Muscle of leg (tissue), 11 donors: ENCODE results near the gene NPAS3. TPM values are rescaled to one million over a fixed set of nuclear protein-coding genes. Genes with fewer than 3 reads are reported as not detected.

ENCODE experiments used
- DNase-seq: peaks from one replicate; pipeline ENCODE4 v3.0.0; 2013
- H3K27ac ChIP-seq: one replicate; pipeline ENCODE4 v1.5.1; 2013; ENCODE audit warnings: mild to moderate bottlenecking, low read length, control low read depth
- H3K27me3 ChIP-seq: one replicate; pipeline ENCODE4 v1.6.1; 2013; ENCODE audit warnings: low read length; ENCODE audit not compliant: control insufficient read depth, insufficient read depth
- H3K36me3 ChIP-seq: one replicate; pipeline ENCODE4 v1.6.1; 2013; ENCODE audit warnings: low read length; ENCODE audit not compliant: control insufficient read depth, insufficient read depth
- H3K4me1 ChIP-seq: one replicate; pipeline ENCODE4 v1.6.1; 2013; ENCODE audit warnings: low read length; ENCODE audit not compliant: control insufficient read depth, insufficient read depth
- H3K4me3 ChIP-seq: one replicate; pipeline ENCODE4 v1.5.1; 2013; ENCODE audit warnings: low read length, control low read depth
- H3K9me3 ChIP-seq: replicated peaks from 2 replicates; pipeline ENCODE4 v1.6.1; 2013; ENCODE audit warnings: low read depth, low read length; ENCODE audit not compliant: control insufficient read depth
- WGBS: methylation state at CpG from one replicate; pipeline ENCODE4 v1.1.5; 2013; ENCODE audit warnings: missing lambda C conversion rate; ENCODE audit not compliant: insufficient coverage; 5-methylcytosine and 5-hydroxymethylcytosine counted together
- polyA plus RNA-seq, 8 donors: library from polyadenylated mRNA; unstranded; fragments of 120-200 nt; gene quantifications; one replicate each; pipeline versions ENCODE4 v1.2.1 to v1.2.3, GENCODE V29; 2013; ENCODE audit warnings: inconsistent platforms in 1 of 8, low replicate concordance in 1 of 8; ENCODE audit not compliant: insufficient read length in 8 of 8, insufficient read depth in 1 of 8
- total RNA-seq: library from RNA; stranded (reverse); fragments of 120-200 nt; gene quantifications from one replicate; pipeline ENCODE4 v1.2.4, GENCODE V29; 2013

The NPAS3 gene
- total and polyA plus RNA-seq, 9 donors: 3.4 to 7.6 (median 5.1) TPM

GRCh38 chr14:33240466-33240865 lies 301.8 kb downstream of the NPAS3 start:
- no peaks in the 10 kb centered on the region for H3K4me1 ChIP-seq
- no peaks in the 10 kb centered on the region for H3K9me3 ChIP-seq
- H3K36me3 ChIP-seq: no peaks in the 10 kb centered on the region
- no CpG with 5 or more reads among the region's 2 CpGs for WGBS
- DNase-seq: peak; percentile 97
- H3K27ac ChIP-seq: peak overlapping the region; percentile 62
- no peak overlapping the region for H3K4me3 ChIP-seq
- H3K27me3 ChIP-seq: no peaks in the 10 kb centered on the region

DNA sequence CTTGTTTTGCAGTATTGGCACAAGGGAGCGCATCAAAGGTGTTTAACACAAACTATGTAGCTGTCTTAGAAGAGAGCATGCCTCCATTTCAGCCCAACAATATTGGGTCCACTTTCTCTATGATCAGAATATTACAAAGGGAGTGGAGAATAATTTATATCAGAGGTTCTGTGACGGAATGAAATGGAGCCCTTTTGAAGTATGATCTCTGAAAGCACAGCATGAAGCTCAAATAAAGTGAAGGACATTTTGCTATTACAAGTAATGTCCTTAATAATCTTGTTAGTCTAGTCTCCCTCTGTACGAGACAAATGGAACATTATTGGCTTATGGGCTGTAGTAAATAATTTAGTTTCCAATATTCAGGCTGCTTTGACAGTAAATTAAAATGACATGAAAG lies 302.7 kb downstream of the NPAS3 start:
- WGBS: no CpG with 5 or more reads among the region's 3 CpGs
- Histone ChIP-seq H3K9me3 (no peaks in the 10 kb centered on the region), H3K4me1 (no peaks in the 10 kb centered on the region), H3K36me3 (no peaks in the 10 kb centered on the region), H3K4me3 (no peak overlapping the region), H3K27me3 (no peaks in the 10 kb centered on the region), H3K27ac (peak overlapping the region; percentile 16)
- no peak for DNase-seq

GRCh38 chr14:33249233-33249820 lies 310.6 kb downstream of the NPAS3 start:
- Histone ChIP-seq H3K27ac (no peak overlapping the region), H3K9me3 (no peaks in the 10 kb centered on the region), H3K4me1 (no peaks in the 10 kb centered on the region), H3K4me3 (no peak overlapping the region), H3K27me3 (no peaks in the 10 kb centered on the region), H3K36me3 (no peaks in the 10 kb centered on the region)
- 94% methylated on average over 2 of the region's 6 CpGs for WGBS
- no peak for DNase-seq

DNA sequence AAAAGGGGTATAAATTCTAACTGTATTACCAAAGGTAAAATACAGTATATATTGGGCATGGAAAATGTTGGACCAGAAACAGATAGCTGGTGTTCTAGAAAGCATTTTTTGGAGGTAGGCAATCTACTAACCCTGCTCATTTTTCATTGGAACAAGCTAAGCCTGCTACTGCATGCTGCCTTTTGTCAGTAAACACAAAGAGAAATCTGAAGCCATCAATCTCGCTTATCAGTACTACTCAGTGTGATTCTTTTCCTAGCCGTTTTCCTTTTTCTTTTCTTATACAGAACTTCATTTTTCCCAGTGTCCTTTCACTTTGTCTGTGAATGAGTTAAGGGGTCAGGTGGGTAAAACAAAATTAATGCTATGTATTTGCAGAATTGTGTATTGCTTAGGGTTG lies 312.3 kb downstream of the NPAS3 start:
- no peaks in the 10 kb centered on the region for H3K36me3 ChIP-seq
- no peak overlapping the region for H3K27ac ChIP-seq
- no peaks in the 10 kb centered on the region for H3K9me3 ChIP-seq
- WGBS: 100% methylated on average over 1 of the region's 2 CpGs
- no peaks in the 10 kb centered on the region for H3K27me3 ChIP-seq
- H3K4me3 ChIP-seq: no peak overlapping the region
- peaks cover 3% of the 10 kb centered on the region for H3K4me1 ChIP-seq
- no peak for DNase-seq

DNA sequence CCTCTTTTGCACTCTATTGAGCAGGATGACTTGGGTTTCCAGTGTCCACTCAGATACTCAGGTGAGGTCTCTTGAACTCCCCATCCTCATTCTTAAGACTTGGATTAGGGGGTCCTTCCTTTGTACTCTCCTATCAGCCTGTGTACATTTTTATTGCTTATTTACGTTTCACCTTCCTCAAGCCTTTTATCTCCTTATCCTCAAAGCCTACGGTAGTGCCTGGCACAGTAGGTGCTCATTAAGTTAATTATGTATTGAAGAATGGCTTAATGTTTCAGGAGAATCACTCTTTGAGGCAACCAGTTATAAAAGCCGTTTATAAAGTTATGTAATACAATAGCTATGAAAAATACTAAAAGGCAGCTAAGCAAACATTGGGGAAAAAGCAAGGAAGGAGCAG lies 315.7 kb downstream of the NPAS3 start:
- no peak for DNase-seq
- WGBS: no CpG with 5 or more reads among the region's 3 CpGs
- H3K9me3 ChIP-seq: no peaks in the 10 kb centered on the region
- no peak overlapping the region for H3K4me3 ChIP-seq
- H3K27ac ChIP-seq: peak overlapping the region; percentile 72
- H3K4me1 ChIP-seq: peaks cover 5% of the 10 kb centered on the region
- no peaks in the 10 kb centered on the region for H3K27me3 ChIP-seq
- H3K36me3 ChIP-seq: no peaks in the 10 kb centered on the region

DNA sequence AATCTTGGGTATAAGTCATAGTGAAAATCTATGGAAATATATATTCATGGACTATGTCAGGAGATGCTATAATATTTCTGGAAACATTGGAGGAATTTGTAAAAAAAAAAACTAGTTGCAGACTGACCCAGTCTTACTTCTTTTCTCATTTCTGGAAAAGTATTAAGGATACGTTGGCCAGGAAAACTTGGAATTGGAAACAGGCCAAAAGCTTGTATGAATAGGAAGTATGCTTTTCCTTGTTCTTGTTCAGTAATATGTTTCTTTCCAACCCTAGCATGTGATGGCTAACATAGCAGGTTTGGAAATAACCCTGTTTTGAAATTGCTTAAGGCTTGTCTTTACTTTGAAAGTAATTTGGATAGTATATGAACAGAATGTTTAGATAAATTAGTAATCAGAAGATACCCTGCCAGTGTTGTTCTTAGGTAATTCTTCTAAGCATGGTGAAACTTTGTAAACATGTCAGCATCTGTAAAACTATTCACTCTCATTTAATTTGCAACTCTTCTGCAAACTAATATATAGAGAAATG lies 316.2 kb downstream of the NPAS3 start:
- Histone ChIP-seq H3K36me3 (no peaks in the 10 kb centered on the region), H3K4me3 (no peak overlapping the region), H3K27ac (peak overlapping the region; percentile 72), H3K4me1 (peaks cover 5% of the 10 kb centered on the region), H3K9me3 (no peaks in the 10 kb centered on the region), H3K27me3 (no peaks in the 10 kb centered on the region)
- peak; percentile 98 for DNase-seq
- no CpG with 5 or more reads among the region's 1 CpG for WGBS

GRCh38 chr14:33257796-33258195 lies 319.1 kb downstream of the NPAS3 start:
- peaks cover 5% of the 10 kb centered on the region for H3K4me1 ChIP-seq
- no peak overlapping the region for H3K4me3 ChIP-seq
- no peaks in the 10 kb centered on the region for H3K9me3 ChIP-seq
- no peak overlapping the region for H3K27ac ChIP-seq
- WGBS: no CpG with 5 or more reads among the region's 2 CpGs
- no peaks in the 10 kb centered on the region for H3K36me3 ChIP-seq
- no peak for DNase-seq
- no peaks in the 10 kb centered on the region for H3K27me3 ChIP-seq

- Histone ChIP-seq H3K36me3 (no peaks in the 10 kb centered on the region), H3K27ac (no peak overlapping the region), H3K9me3 (no peaks in the 10 kb centered on the region), H3K27me3 (no peaks in the 10 kb centered on the region), H3K4me3 (no peak overlapping the region), H3K4me1 (peaks cover 5% of the 10 kb centered on the region)
- WGBS: 66% methylated on average over 2 of the region's 6 CpGs
- DNase-seq: no peak
Observed at GRCh38 chr14:33259764-33260163, 321.1 kb downstream of the NPAS3 start.

GRCh38 chr14:33271216-33271615 lies 332.5 kb downstream of the NPAS3 start:
- Histone ChIP-seq H3K9me3 (no peaks in the 10 kb centered on the region), H3K4me1 (no peaks in the 10 kb centered on the region), H3K4me3 (no peak overlapping the region), H3K36me3 (no peaks in the 10 kb centered on the region), H3K27ac (no peak overlapping the region), H3K27me3 (no peaks in the 10 kb centered on the region)
- 57% methylated on average over 1 of the region's 2 CpGs for WGBS
- DNase-seq: no peak

DNA sequence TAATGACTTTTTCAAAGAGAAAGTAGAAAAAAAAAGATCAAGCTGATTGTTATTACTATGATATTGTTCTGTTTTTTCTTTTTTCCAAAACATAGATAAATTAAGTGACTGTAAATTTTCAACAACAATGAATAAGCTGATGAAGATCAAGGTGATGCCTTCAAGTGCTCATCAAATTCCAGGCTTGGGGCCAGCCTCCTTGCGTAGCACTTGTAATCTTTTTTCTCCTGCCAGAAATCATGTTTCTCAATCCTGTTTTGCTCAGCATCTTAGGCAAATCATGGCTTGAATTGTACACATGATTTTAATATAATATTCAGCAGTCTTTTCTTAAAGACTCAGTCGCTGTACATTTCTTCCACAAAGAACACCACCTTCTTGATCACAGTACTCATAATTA lies 333.2 kb downstream of the NPAS3 start:
- 80% methylated on average over 1 of the region's 2 CpGs for WGBS
- DNase-seq: peak; percentile 44
- H3K4me3 ChIP-seq: no peak overlapping the region
- no peaks in the 10 kb centered on the region for H3K27me3 ChIP-seq
- no peaks in the 10 kb centered on the region for H3K9me3 ChIP-seq
- H3K27ac ChIP-seq: no peak overlapping the region
- H3K4me1 ChIP-seq: no peaks in the 10 kb centered on the region
- H3K36me3 ChIP-seq: no peaks in the 10 kb centered on the region

GRCh38 chr14:33273978-33274377 lies 335.3 kb downstream of the NPAS3 start:
- H3K27me3 ChIP-seq: no peaks in the 10 kb centered on the region
- no peak overlapping the region for H3K27ac ChIP-seq
- H3K4me3 ChIP-seq: no peak overlapping the region
- WGBS: 93% methylated on average over 2 of the region's 4 CpGs
- H3K4me1 ChIP-seq: no peaks in the 10 kb centered on the region
- no peaks in the 10 kb centered on the region for H3K36me3 ChIP-seq
- DNase-seq: no peak
- no peaks in the 10 kb centered on the region for H3K9me3 ChIP-seq
